Astrocyte of the spinal cord (primary cell): ENCODE results near the gene TKT.

Experiments
- DNase-seq: peaks from one replicate; pipeline ENCODE4 v3.0.0; 2011; ENCODE audit warnings: low read depth, low spot score
- H3K4me3 ChIP-seq: 2 replicates; pipeline ENCODE4 v1.5.1; 2011; ENCODE audit warnings: low read depth, mild to moderate bottlenecking, low read length, moderate library complexity
- in situ Hi-C: cut with HindIII; loops from 2 replicates; pipeline ENCODE4 v1.10.0; 2017; ENCODE audit warnings: low sequenced_read_pairs
- TF ChIP-seq, protein P1 (sequence below): IDR thresholded peaks from 2 replicates; pipeline ENCODE4 v1.5.1; 2012; ENCODE audit warnings: low read depth, mild to moderate bottlenecking, low read length, inconsistent platforms

The TKT gene

DNA sequence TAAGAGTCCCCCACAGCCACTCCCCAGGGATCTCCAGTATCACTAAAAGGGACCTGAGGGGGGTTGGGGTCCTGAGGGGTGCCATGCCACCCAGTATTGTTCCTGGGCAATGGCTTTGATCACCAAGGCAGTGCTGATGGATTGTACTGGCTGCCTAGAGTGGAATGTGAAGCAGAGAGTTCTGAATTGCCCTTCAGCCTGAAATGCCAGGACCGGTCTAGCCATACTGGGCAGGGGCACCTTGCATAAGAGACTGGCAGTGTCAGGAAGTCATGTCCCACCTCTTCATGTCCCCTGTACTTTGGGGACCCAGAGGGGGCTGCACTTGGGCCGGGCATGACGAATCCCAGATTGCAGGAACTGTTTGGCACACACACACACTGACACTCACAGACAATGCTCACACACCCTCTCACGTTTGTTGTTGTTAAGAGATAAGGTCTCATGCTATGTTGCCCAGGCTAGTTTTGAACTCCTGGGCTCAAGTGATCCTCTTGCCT lies 4.5 kb upstream of the TKT start:
- no peak for DNase-seq
- in situ Hi-C loops, result no loop called here
- TF ChIP-seq, protein P1, sequence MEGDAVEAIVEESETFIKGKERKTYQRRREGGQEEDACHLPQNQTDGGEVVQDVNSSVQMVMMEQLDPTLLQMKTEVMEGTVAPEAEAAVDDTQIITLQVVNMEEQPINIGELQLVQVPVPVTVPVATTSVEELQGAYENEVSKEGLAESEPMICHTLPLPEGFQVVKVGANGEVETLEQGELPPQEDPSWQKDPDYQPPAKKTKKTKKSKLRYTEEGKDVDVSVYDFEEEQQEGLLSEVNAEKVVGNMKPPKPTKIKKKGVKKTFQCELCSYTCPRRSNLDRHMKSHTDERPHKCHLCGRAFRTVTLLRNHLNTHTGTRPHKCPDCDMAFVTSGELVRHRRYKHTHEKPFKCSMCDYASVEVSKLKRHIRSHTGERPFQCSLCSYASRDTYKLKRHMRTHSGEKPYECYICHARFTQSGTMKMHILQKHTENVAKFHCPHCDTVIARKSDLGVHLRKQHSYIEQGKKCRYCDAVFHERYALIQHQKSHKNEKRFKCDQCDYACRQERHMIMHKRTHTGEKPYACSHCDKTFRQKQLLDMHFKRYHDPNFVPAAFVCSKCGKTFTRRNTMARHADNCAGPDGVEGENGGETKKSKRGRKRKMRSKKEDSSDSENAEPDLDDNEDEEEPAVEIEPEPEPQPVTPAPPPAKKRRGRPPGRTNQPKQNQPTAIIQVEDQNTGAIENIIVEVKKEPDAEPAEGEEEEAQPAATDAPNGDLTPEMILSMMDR, result no peak
- H3K4me3 ChIP-seq, result no peak overlapping the region

DNA sequence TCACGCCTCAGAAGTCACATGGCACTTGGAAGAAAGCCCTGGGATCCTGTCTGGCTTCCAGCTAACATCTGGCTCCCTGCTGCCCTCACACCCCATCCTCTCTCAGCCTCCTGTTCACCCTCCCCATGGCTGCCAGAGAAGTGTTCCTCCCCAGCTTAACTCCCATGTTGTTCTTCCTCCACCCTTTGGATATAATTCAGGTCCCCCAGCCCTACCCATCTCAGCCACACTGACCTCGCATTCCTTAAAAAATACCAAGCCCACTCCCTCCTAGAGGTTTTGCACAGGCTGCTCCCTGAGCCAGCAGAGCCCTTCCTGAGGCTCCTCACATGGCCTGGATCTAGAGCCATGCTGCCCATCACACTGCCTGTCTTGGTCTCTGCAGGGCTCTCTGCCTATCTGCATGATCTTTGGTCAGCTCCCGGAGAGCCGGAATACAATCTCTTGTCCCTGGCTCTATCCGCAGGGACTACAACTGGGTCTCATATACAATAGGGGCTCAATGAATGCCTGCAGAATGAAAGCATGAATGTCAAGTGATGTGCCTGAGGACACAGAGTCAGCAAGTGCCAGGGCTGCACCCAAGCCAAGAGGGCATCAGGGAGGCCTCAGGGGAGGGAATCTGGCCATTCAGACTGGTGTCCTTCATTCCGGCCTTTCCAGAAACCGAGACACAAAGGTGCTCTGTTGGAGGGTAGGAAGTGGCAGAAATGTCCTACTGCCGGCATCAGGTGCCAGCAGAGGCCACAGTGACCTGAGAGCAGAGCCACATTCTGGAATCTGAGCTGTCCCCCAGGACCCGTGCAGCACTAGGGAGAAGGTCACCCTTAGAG lies 3.8 kb upstream of the TKT start:
- no peak for DNase-seq
- in situ Hi-C loops, result no loop called here
- no peak overlapping the region for H3K4me3 ChIP-seq
- TF ChIP-seq, protein P1, result no peak

DNA sequence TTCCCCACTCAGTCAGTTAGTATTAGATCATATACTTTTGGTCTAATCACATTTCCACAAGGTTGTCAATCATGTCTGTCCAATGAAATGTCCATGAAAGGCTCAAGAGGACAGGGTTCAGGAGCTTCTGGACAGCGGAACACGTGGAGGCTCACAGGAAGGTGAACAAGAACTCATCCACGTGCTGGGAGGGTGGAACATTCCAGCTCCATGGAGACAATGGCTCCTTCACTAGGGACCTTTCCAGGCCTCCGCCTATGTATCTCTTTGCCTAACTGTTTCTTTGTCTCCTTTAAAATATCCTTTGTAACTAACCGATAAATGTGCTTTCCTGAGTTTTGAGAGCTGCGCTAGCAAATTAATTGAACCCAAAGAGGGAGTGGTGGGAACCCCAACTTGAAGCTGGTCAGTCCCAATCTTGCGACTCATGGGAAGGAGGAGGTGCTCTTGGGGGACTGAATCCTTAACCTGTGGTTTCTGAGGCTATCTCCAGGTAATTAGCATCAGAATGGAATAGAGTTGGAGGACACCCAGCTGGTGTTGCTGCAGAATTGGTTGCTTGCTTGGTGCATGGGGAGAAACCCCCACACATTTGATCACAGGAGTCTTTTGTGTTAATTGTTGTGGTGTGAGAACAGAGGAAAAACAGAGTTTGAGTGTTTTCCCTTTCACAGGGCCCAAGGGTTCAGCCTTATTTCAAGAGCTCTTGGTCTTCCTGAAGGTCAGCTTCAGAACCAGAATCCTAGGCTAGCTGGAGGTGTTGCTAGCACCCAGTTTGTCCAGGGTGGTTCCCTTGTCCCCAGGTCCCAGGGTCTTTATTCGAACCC lies 3.0 kb upstream of the TKT start:
- DNase-seq, result no peak
- TF ChIP-seq, protein P1, result no peak
- in situ Hi-C loops, result no loop called here
- H3K4me3 ChIP-seq, result no peak overlapping the region

DNA sequence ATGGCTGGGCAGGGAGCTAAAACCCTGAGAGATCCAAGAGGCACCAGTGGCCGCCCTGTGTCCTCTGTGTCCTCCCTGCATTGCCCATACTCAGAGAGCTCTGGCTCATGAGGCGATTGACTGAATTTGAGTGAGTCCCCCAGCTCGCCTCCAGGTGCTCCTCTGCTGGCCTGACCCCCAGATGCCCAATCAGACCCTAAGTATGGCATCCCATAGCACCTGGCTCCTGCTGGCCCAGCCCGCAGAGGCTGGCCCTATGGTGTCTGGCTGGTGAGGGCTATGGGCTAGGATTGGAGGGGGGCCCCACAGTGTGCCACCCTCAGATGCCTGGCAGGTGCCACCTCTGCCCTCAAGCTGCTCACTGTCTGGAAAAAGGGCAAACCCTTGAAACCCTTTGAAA lies 1.6 kb upstream of the TKT start:
- in situ Hi-C loops, result no loop called here
- no peak overlapping the region for H3K4me3 ChIP-seq
- no peak for DNase-seq
- TF ChIP-seq, protein P1, result no peak

DNA sequence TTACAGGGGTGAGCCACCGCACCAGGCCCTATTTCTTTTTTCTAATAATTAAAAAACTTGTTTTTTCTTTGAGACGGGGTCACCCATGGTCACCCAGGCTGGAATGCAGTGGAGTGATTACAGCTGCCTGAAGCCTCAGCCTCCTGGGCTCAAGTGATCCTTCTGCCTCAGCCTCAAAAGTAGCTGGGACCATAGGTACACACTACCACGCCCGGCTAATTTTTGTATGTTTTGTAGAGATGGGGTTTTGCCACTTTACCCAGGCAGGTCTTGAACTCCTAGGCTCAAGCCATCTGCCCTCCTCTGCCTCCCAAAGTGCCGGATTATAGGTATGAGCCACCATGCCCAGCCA lies 858 bp upstream of the TKT start:
- in situ Hi-C loops, result no loop called here
- DNase-seq, result no peak
- no peak overlapping the region for H3K4me3 ChIP-seq

DNA sequence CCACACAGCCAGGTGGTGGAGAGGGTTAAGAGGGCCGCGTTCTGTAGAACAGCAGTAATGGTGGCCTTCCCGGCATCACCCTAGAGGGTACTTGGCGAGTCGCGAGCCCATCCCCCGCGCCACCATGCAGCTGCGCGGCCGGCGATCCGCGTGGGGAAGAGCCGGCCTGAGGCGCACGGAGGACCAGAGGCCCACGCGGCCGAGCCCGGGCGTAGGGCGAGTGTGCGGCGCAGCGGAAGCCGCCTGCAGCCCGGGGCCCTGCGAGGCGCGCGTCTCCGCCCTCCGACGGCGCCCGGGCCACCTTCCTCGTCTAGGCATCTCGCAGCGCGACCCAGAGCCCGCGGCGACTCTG lies 423 bp downstream of the TKT start:
- H3K4me3 ChIP-seq, result peak overlapping the region; percentile 94
- in situ Hi-C loops, result no loop called here
- TF ChIP-seq, protein P1, result no peak
- DNase-seq, result no peak

More for the DNA sequence above, 858 bp upstream of the TKT start:
- TF ChIP-seq, protein P1, result no peak
